Astrocyte (in vitro differentiated cells and primary cell): ENCODE measurements around the gene ZNF669. TPM values are rescaled to one million over a fixed set of nuclear protein-coding genes. Genes with fewer than 3 reads are reported as not detected.

ENCODE experiments used
- DNase-seq: peaks from one replicate; pipeline ENCODE4 v3.0.0-alpha.2; 2010; ENCODE audit warnings: low read depth
- FAIRE-seq: peaks from 2 replicates; lab custom pipeline; 2011; peaks lifted over from hg19 to GRCh38; lab: Jason Lieb, UNC
- H2AFZ ChIP-seq: 2 replicates; pipeline ENCODE4 v1.6.0; 2012; ENCODE audit warnings: low read depth, low read length, inconsistent platforms
- H3K27ac ChIP-seq: 2 replicates; pipeline ENCODE4 v1.5.1; 2011; ENCODE audit warnings: low read depth, low read length, inconsistent platforms
- H3K27me3 ChIP-seq: 2 replicates; pipeline ENCODE4 v1.6.0; 2011; ENCODE audit warnings: low read length, inconsistent platforms; ENCODE audit not compliant: insufficient read depth
- H3K36me3 ChIP-seq: 2 replicates; pipeline ENCODE4 v1.5.1; 2011; ENCODE audit warnings: low read length, inconsistent platforms; ENCODE audit not compliant: insufficient read depth
- H3K4me1 ChIP-seq: 2 replicates; pipeline ENCODE4 v1.5.1; 2011; ENCODE audit warnings: low read length, inconsistent platforms; ENCODE audit not compliant: insufficient read depth
- H3K4me2 ChIP-seq: 2 replicates; pipeline ENCODE4 v1.6.0; 2012; ENCODE audit warnings: low read length, inconsistent platforms
- H3K4me3 ChIP-seq: 2 replicates; pipeline ENCODE4 v1.5.1; 2011; ENCODE audit warnings: low read depth, mild to moderate bottlenecking, low read length, inconsistent platforms; ENCODE audit not compliant: insufficient read depth
- H3K79me2 ChIP-seq: 2 replicates; pipeline ENCODE4 v1.6.0; 2012; ENCODE audit warnings: mild to moderate bottlenecking, low read length, inconsistent platforms; ENCODE audit not compliant: insufficient read depth
- H3K9ac ChIP-seq: 2 replicates; pipeline ENCODE4 v1.6.0; 2012; ENCODE audit warnings: mild to moderate bottlenecking, low read length, inconsistent platforms
- H3K9me3 ChIP-seq: 2 replicates; pipeline ENCODE4 v1.5.1; 2012; ENCODE audit warnings: low read depth, mild to moderate bottlenecking, low read length, inconsistent platforms; ENCODE audit not compliant: insufficient read depth
- H4K20me1 ChIP-seq: 2 replicates; pipeline ENCODE4 v1.6.0; 2012; ENCODE audit warnings: low read length, inconsistent platforms; ENCODE audit not compliant: insufficient read depth
- H3K27ac Mint-ChIP-seq: one replicate; pipeline ENCODE4 v1.8.0; 2021; ENCODE audit warnings: mild to moderate bottlenecking, mixed read lengths; ENCODE audit not compliant: unreplicated experiment
- H3K27me3 Mint-ChIP-seq: one replicate; pipeline ENCODE4 v1.8.0; 2021; ENCODE audit warnings: low read depth, mixed read lengths; ENCODE audit not compliant: unreplicated experiment
- H3K36me3 Mint-ChIP-seq: one replicate; pipeline ENCODE4 v1.8.0; 2021; ENCODE audit warnings: low read depth, mixed read lengths; ENCODE audit not compliant: unreplicated experiment
- H3K4me1 Mint-ChIP-seq: one replicate; pipeline ENCODE4 v1.8.0; 2021; ENCODE audit warnings: low read depth, mixed read lengths; ENCODE audit not compliant: unreplicated experiment
- H3K4me3 Mint-ChIP-seq: one replicate; pipeline ENCODE4 v1.8.0; 2021; ENCODE audit warnings: mild to moderate bottlenecking, moderate library complexity, mixed read lengths; ENCODE audit not compliant: unreplicated experiment
- H3K9me3 Mint-ChIP-seq: one replicate; pipeline ENCODE4 v1.8.0; 2021; ENCODE audit warnings: mild to moderate bottlenecking, mixed read lengths; ENCODE audit not compliant: unreplicated experiment
- EZH2 ChIP-seq: IDR thresholded peaks from 2 replicates; pipeline ENCODE4 v1.6.1; 2012; ENCODE audit warnings: mild to moderate bottlenecking, low read length, inconsistent platforms; ENCODE audit not compliant: insufficient read depth
- total RNA-seq: library from RNA; stranded (reverse); gene quantifications from 2 replicates; pipeline ENCODE4 v1.2.1, GENCODE V29; 2021
- TF ChIP-seq, protein P1 (sequence below): IDR thresholded peaks from 2 replicates; pipeline ENCODE4 v1.5.1; 2011; ENCODE audit warnings: low read depth, mild to moderate bottlenecking, inconsistent platforms, low read length, moderate library complexity; ENCODE audit not compliant: insufficient read depth

The ZNF669 gene
- total RNA-seq, 1 donor from 2014 or later = 9.4 TPM

DNA sequence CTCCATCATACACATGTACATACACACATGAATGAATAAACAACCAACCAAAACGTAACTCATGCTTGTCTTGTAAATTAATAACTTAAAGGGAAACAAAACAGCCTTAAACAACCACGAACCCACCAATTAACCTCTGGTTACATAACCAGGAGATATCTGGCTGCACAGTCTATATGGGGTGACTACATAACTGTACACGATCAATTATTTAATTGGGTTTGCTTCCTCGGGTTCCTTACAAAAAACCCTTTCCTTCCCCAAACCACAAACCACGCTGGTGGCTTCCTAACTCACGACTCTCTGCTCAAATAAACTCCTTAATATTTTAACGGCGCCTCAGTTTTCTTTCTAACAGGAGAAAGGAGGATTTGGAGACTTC lies 26.3 kb downstream of the ZNF669 start:
- Histone ChIP-seq H3K4me2 (peak overlapping the region; percentile 96), H3K4me3 (peak overlapping the region; percentile 83), H4K20me1 (no peaks in the 10 kb centered on the region), H3K79me2 (peaks cover 48% of the 10 kb centered on the region), H2AFZ (peak overlapping the region; percentile 88), H3K9ac (peak overlapping the region; percentile 93), H3K27me3 (no peaks in the 10 kb centered on the region), H3K9me3 (no peaks in the 10 kb centered on the region), H3K4me1 (peaks cover 6% of the 10 kb centered on the region), H3K27ac (peak overlapping the region; percentile 78), H3K36me3 (no peaks in the 10 kb centered on the region)
- FAIRE-seq (no peak), DNase-seq (no peak)
- Mint-ChIP-seq H3K4me1 (peaks cover 6% of the 10 kb centered on the region), H3K36me3 (peaks cover 20% of the 10 kb centered on the region), H3K9me3 (peaks cover 23% of the 10 kb centered on the region), H3K27me3 (no peaks in the 10 kb centered on the region), H3K27ac (peak overlapping the region; percentile 89), H3K4me3 (peak overlapping the region; percentile 92)
- TF ChIP-seq, protein P1, sequence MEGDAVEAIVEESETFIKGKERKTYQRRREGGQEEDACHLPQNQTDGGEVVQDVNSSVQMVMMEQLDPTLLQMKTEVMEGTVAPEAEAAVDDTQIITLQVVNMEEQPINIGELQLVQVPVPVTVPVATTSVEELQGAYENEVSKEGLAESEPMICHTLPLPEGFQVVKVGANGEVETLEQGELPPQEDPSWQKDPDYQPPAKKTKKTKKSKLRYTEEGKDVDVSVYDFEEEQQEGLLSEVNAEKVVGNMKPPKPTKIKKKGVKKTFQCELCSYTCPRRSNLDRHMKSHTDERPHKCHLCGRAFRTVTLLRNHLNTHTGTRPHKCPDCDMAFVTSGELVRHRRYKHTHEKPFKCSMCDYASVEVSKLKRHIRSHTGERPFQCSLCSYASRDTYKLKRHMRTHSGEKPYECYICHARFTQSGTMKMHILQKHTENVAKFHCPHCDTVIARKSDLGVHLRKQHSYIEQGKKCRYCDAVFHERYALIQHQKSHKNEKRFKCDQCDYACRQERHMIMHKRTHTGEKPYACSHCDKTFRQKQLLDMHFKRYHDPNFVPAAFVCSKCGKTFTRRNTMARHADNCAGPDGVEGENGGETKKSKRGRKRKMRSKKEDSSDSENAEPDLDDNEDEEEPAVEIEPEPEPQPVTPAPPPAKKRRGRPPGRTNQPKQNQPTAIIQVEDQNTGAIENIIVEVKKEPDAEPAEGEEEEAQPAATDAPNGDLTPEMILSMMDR = no peak
- no peak for TF ChIP-seq EZH2

DNA sequence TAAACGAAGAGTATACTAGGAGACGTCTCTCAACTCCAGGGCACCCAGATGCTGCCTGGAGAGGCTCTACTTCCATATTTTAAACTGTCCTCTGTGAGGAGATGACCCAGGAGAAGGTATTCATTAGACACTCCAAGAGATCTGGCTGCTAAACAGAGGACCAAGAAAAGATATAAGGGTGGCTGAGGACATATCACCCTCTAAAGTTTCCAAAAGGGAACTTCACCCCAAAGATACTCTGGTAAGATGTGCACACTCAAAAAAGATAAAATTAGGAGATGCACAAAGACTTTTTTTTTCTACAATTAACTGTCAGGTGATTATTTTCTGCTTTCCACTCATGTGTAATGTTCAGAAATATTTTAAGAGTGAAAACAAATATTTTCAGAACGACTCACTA lies 26.9 kb downstream of the ZNF669 start:
- Histone ChIP-seq H3K36me3 (no peaks in the 10 kb centered on the region), H3K27ac (no peak overlapping the region), H4K20me1 (no peaks in the 10 kb centered on the region), H3K9ac (peak overlapping the region; percentile 93), H3K4me3 (peak overlapping the region; percentile 83), H2AFZ (no peak overlapping the region), H3K79me2 (peaks cover 50% of the 10 kb centered on the region), H3K4me2 (peak overlapping the region; percentile 96), H3K9me3 (no peaks in the 10 kb centered on the region), H3K27me3 (no peaks in the 10 kb centered on the region), H3K4me1 (peaks cover 6% of the 10 kb centered on the region)
- no peak for TF ChIP-seq EZH2
- TF ChIP-seq, protein P1 = no peak
- FAIRE-seq = no peak
- Mint-ChIP-seq H3K36me3 (peaks cover 20% of the 10 kb centered on the region), H3K27me3 (no peaks in the 10 kb centered on the region), H3K4me3 (peak overlapping the region; percentile 92), H3K9me3 (peaks cover 19% of the 10 kb centered on the region), H3K4me1 (peaks cover 6% of the 10 kb centered on the region), H3K27ac (peak overlapping the region; percentile 84)
- no peak for DNase-seq

DNA sequence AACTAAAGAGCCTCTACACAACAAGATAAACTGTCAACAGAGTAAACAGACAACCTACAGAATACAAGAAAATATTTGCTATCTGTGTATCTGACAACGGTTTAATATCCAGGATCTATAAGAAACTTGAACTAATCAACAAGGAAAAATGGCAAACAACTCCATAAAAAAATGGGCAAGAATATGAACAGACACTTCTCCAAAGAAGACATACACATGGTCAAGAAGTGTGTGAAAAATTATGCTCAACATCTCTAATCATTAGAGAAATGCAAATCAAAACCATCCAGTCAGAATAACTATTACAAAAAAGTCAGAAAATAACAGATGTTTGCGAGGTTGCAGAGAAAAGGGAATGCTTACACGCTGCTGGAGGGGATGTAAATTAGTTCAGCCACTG lies 33.5 kb downstream of the ZNF669 start:
- no peak overlapping the region for H3K4me2 ChIP-seq
- H2AFZ ChIP-seq = no peak overlapping the region
- no peaks in the 10 kb centered on the region for H3K9me3 ChIP-seq
- no peaks in the 10 kb centered on the region for H3K4me1 ChIP-seq
- FAIRE-seq (no peak), DNase-seq (no peak)
- H3K27me3 ChIP-seq = no peaks in the 10 kb centered on the region
- TF ChIP-seq, protein P1 = no peak
- no peak for TF ChIP-seq EZH2
- Mint-ChIP-seq H3K27me3 (no peaks in the 10 kb centered on the region), H3K27ac (no peak overlapping the region), H3K9me3 (peaks cover 24% of the 10 kb centered on the region), H3K36me3 (peaks cover 18% of the 10 kb centered on the region), H3K4me1 (no peaks in the 10 kb centered on the region), H3K4me3 (no peak overlapping the region)
- H3K9ac ChIP-seq = no peak overlapping the region
- H3K36me3 ChIP-seq = no peaks in the 10 kb centered on the region
- no peak overlapping the region for H3K4me3 ChIP-seq
- H3K79me2 ChIP-seq = peaks cover 66% of the 10 kb centered on the region
- no peak overlapping the region for H3K27ac ChIP-seq
- peaks cover 8% of the 10 kb centered on the region for H4K20me1 ChIP-seq
